Thyroid gland (tissue), 4 donors: ENCODE data around the gene ESCO1. TPM values are rescaled to one million over a fixed set of nuclear protein-coding genes. Genes with fewer than 3 reads are reported as not detected.

Source experiments
- DNase-seq, 2 donors: peaks; one replicate each; pipeline ENCODE4 v3.0.0-alpha.2; 2019
- H3K27ac ChIP-seq, 3 donors: fragments of 200-600 bp; sonication (generic); 1 replicate in 2 of 3; 2 replicates in 1 of 3; pipeline ENCODE4 v1.5.1; 2016 to 2019; ENCODE audit warnings: mild to moderate bottlenecking in 1 of 3, moderate library complexity in 1 of 3
- H3K27me3 ChIP-seq: fragments of 200-600 bp; sonication (generic); one replicate; pipeline ENCODE4 v1.5.1; 2019
- H3K36me3 ChIP-seq, 2 donors: fragments of 200-600 bp; sonication (generic); one replicate each; pipeline ENCODE4 v1.5.1; 2016 to 2019
- H3K4me1 ChIP-seq, 2 donors: fragments of 200-600 bp; sonication (generic); one replicate each; pipeline ENCODE4 v1.5.1; 2017 to 2019
- H3K4me3 ChIP-seq, 3 donors: fragments of 200-600 bp; sonication (generic); replicated peaks in 1 of 3; 1 replicate in 2 of 3; 2 replicates in 1 of 3; pipeline ENCODE4 v1.5.1; 2016; ENCODE audit warnings: mild to moderate bottlenecking in 1 of 3
- H3K9me3 ChIP-seq: fragments of 200-600 bp; sonication (generic); one replicate; pipeline ENCODE4 v1.5.1; 2017
- CTCF ChIP-seq, 6 experiments: fragments of 200-600 bp in 3 of 6; fragments of 450-650 bp in 3 of 6; sonication (generic) in 3 of 6; IDR thresholded peaks; one replicate each; pipeline ENCODE4 v1.5.1; 2016 to 2019; ENCODE audit warnings: antibody characterized with exemption in 6 of 6, mild to moderate bottlenecking in 2 of 6, inconsistent platforms in 1 of 6, moderate library complexity in 1 of 6
- POLR2A ChIP-seq, 2 donors: fragments of 450-650 bp; IDR thresholded peaks; one replicate each; pipeline ENCODE4 v1.6.1; 2017; ENCODE audit warnings: antibody characterized with exemption in 2 of 2, mild to moderate bottlenecking in 2 of 2, moderate library complexity in 1 of 2
- WGBS, 2 donors: methylation state at CpG; one replicate each; pipeline ENCODE4 v1.1.5; 2017; 5-methylcytosine and 5-hydroxymethylcytosine counted together
- intact Hi-C: fragments of 100-400 bp; cut with DNase I; formaldehyde crosslinking; loops from one replicate; pipeline ENCODE4 v1.15.1; 2023
- total RNA-seq, 4 donors: library from RNA; depleted of rRNA; stranded (reverse); fragments of >200 nt; gene quantifications; one replicate each; pipeline ENCODE4 v1.2.3, GENCODE V29; 2016

The ESCO1 gene
- total RNA-seq, 4 donors from 2014 or later: 24.6 to 38.3 (median 31.3) TPM

- intact Hi-C loops: no loop called here
- Histone ChIP-seq H3K27ac (no peak overlapping the region), H3K27me3 (no peaks in the 10 kb centered on the region), H3K4me3 (no peak overlapping the region), H3K9me3 (no peaks in the 10 kb centered on the region), H3K36me3 (no peaks in the 10 kb centered on the region), H3K4me1 (no peaks in the 10 kb centered on the region)
- no peak for DNase-seq
- TF ChIP-seq CTCF (IDR thresholded peaks at IDR 0.05) (no peak), POLR2A (IDR thresholded peaks at IDR 0.05) (no peak)
Observed at GRCh38 chr18:21605213-21605612, 4.7 kb upstream of the ESCO1 start.

DNA sequence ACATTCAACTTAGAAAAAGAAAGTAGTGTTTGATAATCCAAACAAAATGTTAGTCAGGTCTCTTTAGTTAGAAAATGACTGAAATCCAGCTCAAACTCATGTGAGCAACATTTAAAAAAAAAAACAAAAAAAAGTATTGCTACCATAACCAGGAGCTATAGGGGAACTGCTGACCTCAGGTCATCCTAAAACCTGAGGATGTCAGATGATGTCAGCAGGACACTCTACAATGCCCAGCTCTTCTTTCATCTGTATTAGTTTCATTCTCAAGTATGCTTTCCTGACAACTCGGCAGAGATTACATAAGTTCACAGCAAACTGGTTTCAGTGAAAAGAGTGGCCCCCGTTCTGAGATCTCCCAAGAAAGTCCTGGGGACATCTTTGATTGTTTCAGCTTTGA, 4.2 kb upstream of the ESCO1 start:
- TF ChIP-seq CTCF (IDR thresholded peaks at IDR 0.05) (no peak), POLR2A (IDR thresholded peaks at IDR 0.05) (no peak)
- H3K4me3 ChIP-seq: no peak overlapping the region
- WGBS, 2 donors: 40 to 45% methylated on average over 2 of the region's 2 CpGs
- H3K27me3 ChIP-seq: no peaks in the 10 kb centered on the region
- H3K9me3 ChIP-seq: no peaks in the 10 kb centered on the region
- H3K36me3 ChIP-seq: no peaks in the 10 kb centered on the region
- DNase-seq: no peak
- H3K4me1 ChIP-seq: no peaks in the 10 kb centered on the region
- no peak overlapping the region for H3K27ac ChIP-seq
- intact Hi-C loops: no loop called here

DNA sequence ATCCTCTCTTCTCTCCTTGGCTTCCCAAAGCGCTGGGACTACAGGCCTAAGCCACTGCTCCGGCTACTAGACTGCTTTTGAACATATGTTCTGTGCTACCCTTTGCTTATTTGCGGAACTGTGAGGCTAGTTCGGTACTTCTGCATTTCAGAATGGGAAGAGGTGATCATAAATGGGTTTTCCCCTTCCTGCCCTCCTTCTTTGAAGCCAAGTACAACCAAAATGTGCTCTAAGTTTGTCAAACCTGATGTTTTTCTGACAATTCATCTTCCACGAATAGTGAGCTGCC, 1.7 kb upstream of the ESCO1 start:
- 87 to 90% methylated on average over 5 of the region's 5 CpGs for WGBS, 2 donors
- no peaks in the 10 kb centered on the region for H3K9me3 ChIP-seq
- intact Hi-C loops: no loop called here
- no peak overlapping the region for H3K4me3 ChIP-seq
- H3K36me3 ChIP-seq: no peaks in the 10 kb centered on the region
- H3K27me3 ChIP-seq: no peaks in the 10 kb centered on the region
- TF ChIP-seq POLR2A (IDR thresholded peaks at IDR 0.05) (no peak), CTCF (IDR thresholded peaks at IDR 0.05) (no peak)
- no peak for DNase-seq
- H3K4me1 ChIP-seq: peaks cover 12 to 16% of the 10 kb centered on the region in 2 donors
- no peak overlapping the region for H3K27ac ChIP-seq

GRCh38 chr18:21599585-21600525, 649 bp downstream of the ESCO1 start:
- peak; percentile 79 to 80 for DNase-seq
- Histone ChIP-seq H3K27me3 (no peaks in the 10 kb centered on the region), H3K4me3 (peak overlapping the region; percentile 82 to 96 (median 88)), H3K36me3 (no peaks in the 10 kb centered on the region), H3K9me3 (no peaks in the 10 kb centered on the region), H3K27ac (peak overlapping the region; percentile 98), H3K4me1 (peaks cover 12 to 16% of the 10 kb centered on the region in 2 donors)
- 0 to 1% methylated on average over 29 to 32 of the region's 67 CpGs for WGBS, 2 donors
- intact Hi-C loops: no loop called here
- TF ChIP-seq CTCF (IDR thresholded peaks at IDR 0.05): peak in 3 of 6 experiments; percentile 22 to 33 (median 32)
- TF ChIP-seq POLR2A (IDR thresholded peaks at IDR 0.05): no peak
